Mesenteric fat pad (tissue), 1 donor: ENCODE results near the gene DDX28. TPM values are rescaled to one million over a fixed set of nuclear protein-coding genes. Genes with fewer than 3 reads are reported as not detected.
"Not testable (repeated sequence)": the region's sequence is repeated elsewhere in the genome, so short reads cannot be mapped to it uniquely, and the experiment has no call there.

Experiments
- DNase-seq: peaks from one replicate; pipeline ENCODE4 v3.0.0-alpha.2; 2020; ENCODE audit warnings: low spot score
- total RNA-seq: library from RNA; stranded (reverse); fragmentation: NEBNext Ultra II Directional; extraction: Animal tissue kit (Norgen Biotek cat#: 25700); gene quantifications from one replicate; pipeline ENCODE4 v1.2.1, GENCODE V29; 2021
- donor health status: DM: yes; HTN: yes; CAD: no.

DDX28 gene
- total RNA-seq, 1 donor from 2014 or later = 7.8 TPM

DNA sequence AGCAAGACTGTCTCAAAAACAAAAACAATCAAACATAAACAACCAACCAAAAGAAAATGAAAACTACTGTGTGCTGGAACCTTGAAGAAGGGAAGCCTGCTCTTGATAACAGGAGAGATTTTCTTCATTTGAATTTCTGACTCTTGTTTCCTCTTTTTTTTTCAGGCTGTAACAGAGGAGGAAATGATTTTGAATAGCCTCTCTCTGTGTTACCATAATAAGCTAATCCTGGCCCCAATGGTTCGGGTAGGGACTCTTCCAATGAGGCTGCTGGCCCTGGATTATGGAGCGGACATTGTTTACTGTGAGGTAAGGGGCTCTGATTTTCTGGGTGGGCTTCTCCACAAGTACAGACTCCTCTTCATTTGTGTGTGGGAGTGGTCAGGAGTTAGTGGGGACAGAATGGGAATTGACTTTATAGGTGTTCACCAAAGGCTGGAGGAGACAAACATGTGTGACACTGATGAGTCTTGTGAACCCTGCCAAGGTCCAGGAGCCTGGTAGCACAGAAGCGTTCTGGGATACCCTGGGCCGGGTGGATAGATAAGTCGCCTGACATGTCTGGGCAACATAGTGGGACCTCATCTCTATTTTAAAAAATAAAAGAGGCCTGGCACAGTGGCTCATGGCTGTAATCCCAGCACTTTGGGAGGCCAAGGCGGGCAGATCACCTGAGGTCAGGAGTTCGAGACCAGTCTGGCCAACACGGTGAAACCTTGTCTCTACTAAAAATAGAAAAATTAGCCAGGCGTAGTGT lies 15.0 kb upstream of the DDX28 start:
- no peak for DNase-seq

DNA sequence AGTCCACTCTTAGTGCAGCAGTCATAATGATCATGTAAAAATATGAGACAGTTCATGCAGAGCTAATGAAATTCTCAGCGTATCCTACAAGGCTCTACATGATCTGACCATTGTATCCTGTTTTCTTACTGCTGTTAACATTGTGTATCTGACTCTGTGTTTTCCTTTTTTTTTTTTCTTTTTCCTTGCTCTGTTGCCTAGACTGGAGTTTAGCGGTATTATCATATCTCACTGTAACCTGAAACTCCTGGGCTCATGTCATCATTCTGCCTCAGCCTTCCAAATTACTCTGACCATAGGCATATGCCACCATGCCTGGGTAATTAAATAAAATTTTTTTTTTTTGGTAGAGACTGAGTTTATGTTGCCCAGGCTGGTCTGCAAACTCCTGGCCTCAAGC lies 12.2 kb upstream of the DDX28 start:
- no peak for DNase-seq

DNA sequence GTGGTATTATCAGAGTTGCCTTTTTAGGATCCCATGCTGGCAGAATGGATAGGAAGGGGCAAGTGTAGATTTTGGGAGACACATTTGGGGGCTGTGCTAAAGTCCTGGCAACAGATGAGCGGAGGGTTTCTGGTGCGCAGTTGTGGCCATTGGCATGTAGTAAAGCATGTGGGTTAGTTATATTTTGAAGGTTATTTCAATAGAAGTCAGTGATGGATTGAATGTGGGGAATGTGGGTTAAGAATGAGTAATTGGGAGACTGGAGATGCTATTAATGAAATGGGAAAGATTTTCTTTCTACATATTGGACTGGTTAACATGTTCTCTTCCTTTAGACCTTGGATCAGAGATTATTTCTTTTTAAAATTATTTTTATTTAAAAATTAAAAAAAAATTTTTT lies 10.1 kb upstream of the DDX28 start:
- DNase-seq = no peak

DNA sequence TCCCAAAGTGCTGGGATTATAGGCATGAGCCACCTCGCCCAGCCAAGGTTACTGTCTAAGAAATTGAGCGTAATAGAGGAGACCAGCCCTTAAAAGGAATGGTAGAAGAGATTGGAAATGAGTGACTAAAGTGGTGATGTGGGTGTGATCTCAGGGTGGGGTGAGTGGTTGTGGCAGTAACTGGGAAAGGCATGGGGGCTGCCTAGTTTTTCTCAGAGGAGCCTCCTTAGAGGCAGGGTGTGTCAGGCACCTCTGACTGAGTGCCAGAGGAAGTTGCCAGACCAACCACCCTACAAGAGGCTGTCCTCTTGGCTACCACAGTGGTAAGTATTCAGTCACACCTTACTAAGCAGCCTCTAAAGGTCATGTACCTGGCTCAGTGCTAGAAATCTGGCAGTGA lies 8.9 kb upstream of the DDX28 start:
- no peak for DNase-seq

DNA sequence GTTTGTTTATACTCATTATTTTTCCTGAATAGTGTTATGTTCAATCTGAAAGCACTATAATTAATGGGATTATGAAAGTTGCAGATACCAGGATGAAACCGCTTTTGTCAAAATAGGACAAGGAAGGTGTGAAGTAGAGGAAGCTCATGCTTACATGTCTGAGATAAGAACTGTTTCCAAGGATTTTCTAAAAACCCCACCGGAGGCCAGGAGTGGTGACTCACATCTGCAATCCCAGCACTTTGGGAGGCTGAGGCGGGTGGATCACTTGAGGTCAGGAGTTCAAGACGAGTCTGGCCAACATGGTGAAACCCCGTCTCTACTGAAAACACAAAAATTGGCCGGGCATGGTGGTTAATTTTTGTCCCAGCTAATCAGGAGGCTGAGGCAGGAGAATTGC lies 7.1 kb upstream of the DDX28 start:
- not testable (repeated sequence) for DNase-seq

DNA sequence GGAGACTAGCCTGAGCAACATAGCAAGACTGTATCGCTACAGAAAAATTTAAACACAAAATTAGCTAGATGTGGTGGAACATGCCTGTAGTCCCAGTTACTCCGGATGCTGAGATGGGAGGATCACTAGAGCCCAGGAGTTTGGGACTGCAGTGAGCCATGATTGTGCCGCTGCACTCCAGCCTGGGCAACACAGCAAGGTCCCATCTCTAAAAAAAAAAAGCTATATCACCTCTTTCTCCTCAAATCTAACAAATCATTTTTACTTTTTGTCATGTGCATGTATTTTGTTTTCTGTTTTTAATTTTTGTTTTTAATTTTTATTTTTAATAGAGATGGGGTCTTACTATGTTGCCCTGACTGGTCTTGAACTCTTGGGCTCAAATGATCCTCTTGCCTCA lies 6.0 kb upstream of the DDX28 start:
- DNase-seq = no peak

DNA sequence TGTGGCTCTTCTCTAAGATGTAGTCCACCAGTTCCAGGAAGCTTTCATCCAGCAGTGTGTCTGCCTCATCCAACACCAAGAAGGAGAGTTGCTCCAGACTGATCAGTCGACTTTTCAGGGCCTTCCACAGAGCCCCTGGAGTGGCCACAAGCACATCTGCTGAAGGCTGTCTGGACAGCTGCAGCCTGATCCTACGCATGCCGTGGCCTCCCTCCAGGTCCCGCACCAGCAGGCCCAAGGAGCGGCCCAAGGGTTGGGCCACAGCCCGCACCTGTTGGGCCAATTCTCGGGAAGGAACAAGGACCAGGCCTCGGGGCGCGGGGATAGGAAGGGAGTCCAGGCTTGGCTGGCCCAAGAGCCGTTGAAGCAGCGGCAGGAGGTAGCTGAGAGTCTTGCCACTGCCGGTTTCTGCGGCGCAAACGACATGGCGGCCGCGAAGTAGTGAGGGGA lies 729 bp downstream of the DDX28 start:
- no peak for DNase-seq

DNA sequence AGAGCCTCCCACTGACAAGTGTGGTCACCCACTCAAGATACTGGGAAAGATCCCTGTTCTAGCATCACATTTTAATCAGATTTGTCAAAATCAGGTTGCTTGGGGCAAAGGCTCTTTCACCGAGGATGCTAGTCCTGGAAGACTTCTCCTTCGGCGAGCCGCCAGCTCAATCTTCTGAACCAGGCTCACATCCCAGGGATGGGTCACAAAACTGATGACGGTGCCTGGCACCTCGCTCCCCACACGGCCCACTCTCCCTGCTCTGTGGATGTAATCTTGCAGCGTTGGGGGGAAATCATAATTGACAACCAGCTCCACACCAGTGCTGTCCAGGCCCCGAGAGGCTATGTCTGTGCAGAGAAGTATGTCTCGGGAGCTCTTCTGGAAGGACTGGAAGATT lies 1.5 kb downstream of the DDX28 start:
- DNase-seq = no peak

DNA sequence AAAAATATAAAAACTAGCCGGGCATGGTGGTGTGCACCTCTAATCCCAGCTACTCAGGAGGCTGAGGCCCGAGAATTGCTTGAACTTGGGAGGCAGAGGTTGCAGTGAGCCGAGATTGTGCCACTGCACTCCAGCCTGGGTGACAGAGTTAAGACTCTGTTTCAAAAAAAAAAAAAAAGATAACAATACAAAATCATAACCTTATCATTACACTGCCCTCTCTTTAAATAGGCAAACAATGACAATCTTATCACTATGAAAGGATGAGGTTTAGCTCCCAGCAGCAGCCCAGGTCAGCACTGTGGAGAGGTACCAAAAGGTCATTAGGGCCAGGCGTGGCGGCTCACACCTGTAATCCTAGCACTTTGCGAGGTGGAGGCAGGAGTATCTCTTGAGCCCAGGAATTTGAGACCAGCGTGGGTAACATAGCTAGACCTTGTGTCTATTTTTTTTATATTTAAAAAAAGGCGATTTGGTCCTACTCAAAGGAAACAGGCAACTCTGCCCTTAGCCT lies 3.8 kb downstream of the DDX28 start:
- DNase-seq = no peak

DNA sequence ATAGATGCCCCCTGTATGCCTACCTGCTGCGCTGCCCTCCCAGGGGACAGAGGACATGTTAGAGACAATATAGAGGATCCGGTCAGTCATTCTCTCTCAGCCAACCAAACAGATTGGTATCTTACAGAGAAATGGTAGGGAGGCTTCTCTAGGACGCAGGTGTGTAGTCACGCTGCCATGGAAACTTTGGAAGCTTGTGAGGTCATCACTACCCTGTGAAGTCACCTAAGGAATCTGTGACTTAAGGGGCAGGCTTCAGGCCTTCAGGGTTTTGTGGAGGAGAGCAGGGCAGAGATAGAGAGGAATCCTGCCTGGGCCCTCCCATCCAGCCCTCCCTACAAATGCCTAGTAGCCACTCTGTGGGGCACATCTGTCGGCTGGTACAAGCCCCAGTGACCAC lies 7.4 kb downstream of the DDX28 start, which contains the start of gene DPEP2NB:
Gene DPEP2NB, minus strand, starts transcription at position 231 of the 400 bp plus-strand sequence. Its CDS starts 141 bp downstream, at position 90.
- no peak for DNase-seq

DNA sequence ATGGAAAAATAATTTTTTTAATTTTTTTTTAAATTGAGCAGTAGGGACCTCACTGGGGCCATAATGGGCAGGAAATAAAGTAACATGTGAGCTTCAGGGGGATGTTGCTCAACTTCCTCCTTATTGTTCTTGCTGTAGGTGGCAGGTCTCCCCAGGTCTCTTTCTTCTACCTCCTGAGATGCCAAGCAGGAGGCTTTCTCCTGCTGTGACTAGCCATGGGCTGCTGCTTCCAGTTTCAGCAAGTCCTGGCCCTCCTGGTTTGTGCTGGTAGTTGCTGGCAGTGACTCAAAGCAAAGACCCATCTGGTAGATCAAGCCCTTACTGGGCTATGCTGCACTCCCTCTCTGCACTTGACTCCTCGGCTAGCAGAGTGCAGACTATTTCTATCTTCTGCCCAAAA lies 9.6 kb downstream of the DDX28 start:
- no peak for DNase-seq

DNA sequence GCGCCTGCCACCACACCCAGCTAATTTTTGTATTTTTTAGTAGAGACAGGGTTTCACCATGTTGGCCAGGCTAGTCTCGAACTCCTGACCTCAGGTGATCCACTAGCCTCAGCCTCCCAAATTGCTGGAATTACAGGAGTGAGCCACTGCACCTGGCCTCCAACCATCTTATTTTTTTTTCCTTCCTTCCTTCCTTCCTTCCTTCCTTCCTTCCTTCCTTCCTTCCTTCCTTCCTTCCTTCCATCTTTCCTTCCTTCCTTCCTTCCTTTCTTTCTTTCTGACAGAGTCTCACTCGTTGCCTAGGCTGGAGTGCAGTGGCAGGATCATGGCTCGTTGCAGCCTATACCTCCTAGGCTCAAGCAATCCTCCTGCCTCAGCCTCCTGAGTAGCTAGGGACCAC lies 13.2 kb downstream of the DDX28 start:
- DNase-seq = not testable (repeated sequence)

DNA sequence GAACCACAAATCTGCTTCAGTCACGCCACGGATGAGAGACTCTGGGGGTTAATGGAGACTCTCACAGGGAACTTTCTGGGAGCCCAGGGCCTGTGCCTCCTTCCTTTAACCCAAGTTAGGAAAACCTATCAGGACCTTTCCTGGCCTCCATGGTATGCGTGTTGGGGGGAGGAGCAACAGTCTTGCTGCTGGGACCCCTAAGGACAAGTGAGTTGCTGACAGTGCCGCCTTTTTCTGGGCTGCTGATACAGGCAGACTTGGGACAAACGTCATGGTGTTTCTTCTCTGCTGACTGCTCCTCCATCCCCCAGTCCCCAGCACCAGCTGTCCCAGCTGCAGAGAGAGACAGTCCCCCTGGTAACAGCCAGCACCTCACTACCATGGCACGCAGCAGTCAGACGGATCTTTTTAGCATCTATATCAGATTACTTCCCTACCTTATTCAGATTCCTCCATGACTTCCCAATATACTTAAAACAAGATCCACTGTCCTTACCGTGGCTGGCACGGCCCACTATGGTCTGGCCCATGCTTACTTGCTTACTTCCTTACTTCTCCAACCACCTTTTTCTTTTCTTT lies 13.8 kb downstream of the DDX28 start:
- no peak for DNase-seq

DNA sequence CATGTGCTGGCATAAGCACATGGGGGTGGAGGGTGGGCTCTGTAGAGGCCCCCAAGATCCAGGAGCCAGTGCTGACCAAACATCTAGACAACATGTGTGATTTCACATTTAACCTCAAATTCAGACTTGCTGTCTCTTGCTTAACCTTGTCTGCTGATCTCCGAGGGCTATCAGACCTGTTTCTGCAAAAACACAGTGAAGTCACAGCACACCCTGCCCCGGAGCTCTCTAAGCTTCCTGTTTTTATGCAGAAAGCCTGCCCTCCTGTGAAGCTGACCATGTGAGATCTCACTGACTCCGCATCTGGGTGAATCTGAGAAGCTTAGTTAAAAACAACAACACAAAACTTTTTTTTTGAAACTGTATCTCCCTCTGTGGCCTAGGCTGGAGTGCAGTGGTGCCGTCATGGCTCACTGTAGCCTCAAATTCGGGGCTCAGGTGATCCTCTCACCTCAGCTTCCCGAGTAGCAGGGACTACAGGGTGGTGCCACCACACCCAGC lies 17.2 kb downstream of the DDX28 start:
- DNase-seq = no peak

DNA sequence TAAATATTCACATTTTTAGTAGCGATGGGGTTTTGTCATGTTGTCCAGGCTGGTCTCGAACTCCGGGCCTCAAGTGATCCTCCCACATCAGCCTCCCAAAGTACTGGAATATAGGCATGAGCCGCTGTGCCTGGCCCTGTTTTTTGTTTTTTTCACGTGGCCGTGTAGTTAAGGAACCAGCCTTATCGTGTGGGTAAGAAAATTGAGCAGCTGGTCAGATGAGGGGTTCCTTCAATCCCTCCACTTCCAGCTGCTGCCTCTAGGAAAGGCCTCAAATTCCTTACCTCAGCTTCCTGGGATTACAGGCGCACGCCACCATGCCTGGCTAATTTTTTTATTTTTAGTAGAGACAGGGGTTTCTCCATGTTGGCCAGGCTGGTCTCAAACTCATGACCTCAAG lies 17.8 kb downstream of the DDX28 start:
- DNase-seq = no peak

DNA sequence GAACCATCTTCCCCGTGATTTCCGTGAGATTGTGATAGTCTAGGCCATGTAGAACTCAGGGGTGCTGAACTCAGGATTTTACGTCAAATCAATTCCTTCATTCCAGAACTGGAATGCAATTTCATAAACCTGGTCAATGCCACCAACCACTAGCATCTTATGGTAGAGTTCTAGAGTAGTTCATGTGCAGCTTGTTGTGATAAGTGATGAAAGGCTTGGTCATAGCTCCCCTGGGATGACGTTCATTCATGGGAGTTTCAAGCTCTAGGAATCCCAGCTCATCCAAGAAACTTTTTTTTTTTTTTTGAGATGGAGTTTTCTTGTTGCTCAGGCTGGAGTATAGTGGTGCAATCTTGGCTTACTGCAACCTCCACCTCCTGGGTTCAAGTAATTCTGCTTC lies 20.0 kb downstream of the DDX28 start:
- DNase-seq = no peak

DNA sequence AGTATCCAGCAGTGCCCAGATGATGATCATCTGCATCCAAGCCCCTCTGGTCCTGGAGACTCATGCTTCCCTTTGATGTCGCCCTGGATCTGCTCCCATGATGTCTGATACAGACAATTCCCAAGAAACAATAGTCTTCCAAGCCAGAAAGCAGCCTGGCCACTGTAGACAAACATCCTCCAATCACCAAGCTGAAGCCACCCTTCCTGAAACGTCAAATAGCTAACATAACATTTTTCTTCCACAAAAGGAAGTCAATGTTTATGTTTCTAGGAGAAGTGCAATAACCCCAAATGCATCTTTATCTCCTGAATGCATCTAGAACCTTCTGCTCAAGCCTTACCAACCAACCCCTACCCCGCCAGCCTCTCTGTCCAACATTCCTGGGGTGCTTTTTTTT lies 22.6 kb downstream of the DDX28 start:
- no peak for DNase-seq

DNA sequence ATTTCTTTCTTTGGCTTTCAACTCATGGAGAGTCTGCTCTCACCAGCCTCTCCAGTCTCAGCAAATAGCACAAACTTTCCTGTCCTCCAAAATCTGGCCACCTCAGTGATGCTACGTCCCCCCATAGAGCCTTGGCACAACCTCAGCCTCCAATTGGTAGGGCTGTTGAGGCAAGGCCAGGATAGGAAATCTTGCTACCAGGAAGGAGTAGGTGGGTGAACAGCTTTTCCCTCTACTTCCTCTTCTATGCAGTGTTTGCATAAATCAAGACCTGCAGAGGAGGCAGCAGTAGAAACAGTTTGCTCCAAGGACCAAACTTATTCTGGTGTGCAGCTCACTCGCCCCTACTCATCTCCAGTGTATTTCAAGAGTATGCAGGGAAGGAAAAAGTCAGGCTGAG lies 23.0 kb downstream of the DDX28 start:
- DNase-seq = no peak

DNA sequence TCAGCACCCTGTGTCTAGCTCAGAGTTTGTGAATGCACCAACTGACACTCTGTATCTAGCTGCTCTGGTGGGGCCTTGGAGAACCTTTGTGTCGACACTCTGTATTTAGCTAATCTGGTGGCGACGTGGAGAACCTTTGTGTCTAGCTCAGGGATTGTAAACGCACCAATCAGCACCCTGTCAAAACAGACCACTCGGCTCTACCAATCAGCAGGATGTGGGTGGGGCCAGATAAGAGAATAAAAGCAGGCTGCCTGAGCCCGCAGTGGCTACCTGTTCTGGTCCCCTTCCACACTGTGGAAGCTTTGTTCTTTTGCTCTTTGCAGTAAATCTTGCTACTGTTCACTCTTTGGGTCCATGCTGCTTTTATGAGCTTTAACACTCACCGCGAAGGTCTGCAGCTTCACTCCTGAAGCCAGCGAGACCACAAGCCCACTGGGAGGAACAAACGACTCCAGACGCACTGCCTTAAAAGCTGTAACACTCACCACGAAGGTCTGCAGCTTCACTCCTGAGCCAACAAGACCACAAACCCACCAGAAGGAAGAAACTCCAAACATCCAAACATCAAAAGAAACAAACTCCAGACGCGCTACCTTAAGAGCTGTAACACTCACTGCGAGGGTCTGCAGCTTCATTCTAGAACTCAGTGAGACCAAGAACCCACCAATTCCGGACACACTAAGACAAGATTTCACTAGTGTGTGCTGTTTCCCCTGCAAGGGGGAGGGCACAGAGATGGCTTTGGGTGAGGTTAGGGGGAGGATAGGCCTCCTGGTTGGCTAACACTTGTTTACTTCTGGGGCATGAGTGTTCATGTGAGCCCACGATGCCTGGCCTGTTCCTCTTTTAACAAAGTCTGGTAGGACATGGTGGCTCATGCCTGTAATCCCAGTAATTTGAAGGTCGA lies 24.0 kb downstream of the DDX28 start, which contains the start of gene DPEP2:
Gene DPEP2, minus strand, starts transcription at position 706 of the 910 bp plus-strand sequence. CDS start 6,272 bp downstream, outside the sequence.
- not testable (repeated sequence) for DNase-seq

DNA sequence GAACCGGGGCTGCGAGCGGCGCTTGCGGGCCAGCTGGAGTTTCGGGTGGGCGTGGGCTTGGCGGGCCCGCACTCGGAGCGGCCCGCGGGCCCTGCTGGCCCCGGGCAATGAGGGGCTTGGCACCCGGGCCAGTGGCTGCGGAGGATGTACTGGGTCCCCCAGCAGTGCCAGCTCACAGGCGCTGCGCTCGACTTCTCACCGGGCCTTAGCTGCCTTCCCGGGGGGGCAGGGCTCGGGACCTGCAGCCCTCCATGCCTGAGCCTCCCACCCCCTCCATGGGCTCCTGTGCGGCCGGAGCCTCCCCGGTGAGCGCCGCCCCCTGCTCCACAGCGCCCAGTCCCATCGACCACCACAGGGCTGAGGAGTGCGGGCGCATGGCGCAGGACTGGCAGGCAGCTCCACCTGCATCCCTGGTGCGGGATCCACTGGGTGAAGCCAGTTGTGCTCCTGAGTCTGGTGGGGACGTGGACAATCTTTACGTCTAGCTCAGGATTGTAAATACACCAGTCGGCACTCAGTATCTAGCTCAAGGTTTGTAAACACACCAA lies 24.7 kb downstream of the DDX28 start:
- DNase-seq = not testable (repeated sequence)

DNA sequence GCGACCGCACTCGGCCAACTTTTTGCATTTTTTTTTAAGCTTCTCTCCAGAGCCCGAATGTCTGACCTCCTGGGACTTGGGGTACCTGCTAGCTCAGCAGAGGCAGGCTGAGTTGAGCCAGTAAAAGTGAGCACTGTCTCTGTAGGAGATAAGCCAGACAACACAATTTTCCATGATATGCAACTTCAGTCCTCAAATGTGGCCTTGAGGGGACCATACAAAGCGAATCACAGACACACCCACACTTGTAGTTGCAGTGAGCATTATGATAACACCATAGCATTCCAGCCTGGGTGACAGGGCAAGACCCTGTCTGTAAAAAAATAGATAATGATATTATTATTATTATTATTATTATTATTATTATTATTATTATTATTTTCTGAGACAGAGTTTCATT lies 26.4 kb downstream of the DDX28 start:
- DNase-seq = no peak
